Stimulated activated naive CD4-positive, alpha-beta T cell (primary cell): ENCODE data around the gene MRPL55.
"Not testable (repeated sequence)": the region's sequence is repeated elsewhere in the genome, so short reads cannot be mapped to it uniquely, and the experiment has no call there.

ENCODE experiments used
- DNase-seq, 6 experiments: peaks; one replicate each; lab custom pipeline; 2025; lab: John Stamatoyannopoulos, UW

Gene MRPL55

GRCh38 chr1:228122921-228123441, 13.9 kb upstream of the MRPL55 start:
- no peak for DNase-seq

- DNase-seq: no peak
Measured at GRCh38 chr1:228120857-228121489, 11.9 kb upstream of the MRPL55 start.

GRCh38 chr1:228120351-228120750, 11.3 kb upstream of the MRPL55 start:
- DNase-seq: no peak

GRCh38 chr1:228118040-228118439, 8.9 kb upstream of the MRPL55 start:
- DNase-seq: no peak

- no peak for DNase-seq
Measured at GRCh38 chr1:228117335-228117734, 8.2 kb upstream of the MRPL55 start.

- DNase-seq: no peak
Measured at GRCh38 chr1:228114827-228115226, 5.7 kb upstream of the MRPL55 start.

- no peak for DNase-seq
Measured at GRCh38 chr1:228112617-228113016, 3.5 kb upstream of the MRPL55 start.

GRCh38 chr1:228112167-228112566, 3.1 kb upstream of the MRPL55 start:
- no peak for DNase-seq

- DNase-seq: not testable (repeated sequence)
Measured at GRCh38 chr1:228111315-228111714, 2.2 kb upstream of the MRPL55 start.

GRCh38 chr1:228110556-228110955, 1.5 kb upstream of the MRPL55 start:
- no peak for DNase-seq

GRCh38 chr1:228109962-228110488, 926 bp upstream of the MRPL55 start:
- no peak for DNase-seq

GRCh38 chr1:228108742-228109072, 392 bp downstream of the MRPL55 start:
- no peak for DNase-seq

- no peak for DNase-seq
Measured at GRCh38 chr1:228108055-228108690, 926 bp downstream of the MRPL55 start.

GRCh38 chr1:228107636-228108035, 1.5 kb downstream of the MRPL55 start:
- DNase-seq: no peak

GRCh38 chr1:228106800-228107054, 2.4 kb downstream of the MRPL55 start:
- no peak for DNase-seq

- DNase-seq: no peak
Measured at GRCh38 chr1:228105996-228106799, 2.9 kb downstream of the MRPL55 start.

- no peak for DNase-seq
Measured at GRCh38 chr1:228105270-228105995, 3.7 kb downstream of the MRPL55 start.

GRCh38 chr1:228104526-228105269, 4.4 kb downstream of the MRPL55 start:
- DNase-seq: no peak

GRCh38 chr1:228102791-228103620, 6.1 kb downstream of the MRPL55 start, which contains the start of gene C1orf35:
TSS of gene C1orf35 (minus strand) at chr1:228103325. CDS start at chr1:228103227, 98 bp downstream.
- peak; percentile 89 to 94 (median 92) for DNase-seq

GRCh38 chr1:228101994-228102790, 6.9 kb downstream of the MRPL55 start:
- DNase-seq: peak in 5 of 6 experiments; percentile 48 to 64 (median 62)
